H9 (cell line): ENCODE measurements around the gene HMGB4. TPM values are rescaled to one million over a fixed set of nuclear protein-coding genes. Genes with fewer than 3 reads are reported as not detected.

Source experiments
- DNase-seq: peaks from one replicate; pipeline ENCODE4 v3.0.0-alpha.2; 2017
- H2AFZ ChIP-seq: one replicate; pipeline ENCODE4 v1.6.1; 2013; ENCODE audit warnings: mild to moderate bottlenecking, low read length, control low read depth, moderate library complexity
- H2AK5ac ChIP-seq: 2 replicates; pipeline ENCODE4 v1.6.1; 2013; ENCODE audit warnings: low read length, control low read depth, mixed read lengths; ENCODE audit not compliant: insufficient read length
- H2BK120ac ChIP-seq: one replicate; pipeline ENCODE4 v1.6.1; 2013; ENCODE audit warnings: low read depth, mild to moderate bottlenecking, low read length, control low read depth, inconsistent platforms; ENCODE audit not compliant: poor library complexity, severe bottlenecking
- H2BK12ac ChIP-seq: 2 replicates; pipeline ENCODE4 v1.6.1; 2013; ENCODE audit warnings: low read length, control low read depth, mixed read lengths, low read depth; ENCODE audit not compliant: insufficient read length
- H2BK15ac ChIP-seq: 2 replicates; pipeline ENCODE4 v1.6.1; 2013; ENCODE audit warnings: low read depth, low read length, control low read depth
- H2BK20ac ChIP-seq: one replicate; pipeline ENCODE4 v1.6.1; 2013; ENCODE audit warnings: low read depth, mild to moderate bottlenecking, low read length, control low read depth, inconsistent platforms; ENCODE audit not compliant: poor library complexity, severe bottlenecking
- H2BK5ac ChIP-seq: 2 replicates; pipeline ENCODE4 v1.6.1; 2013; ENCODE audit warnings: low read length, control low read depth, mixed read lengths; ENCODE audit not compliant: insufficient read length
- H3K14ac ChIP-seq: 2 replicates; pipeline ENCODE4 v1.6.1; 2013; ENCODE audit warnings: low read length, control low read depth; ENCODE audit not compliant: insufficient read depth
- H3K18ac ChIP-seq: 2 replicates; pipeline ENCODE4 v1.6.1; 2013; ENCODE audit warnings: low read depth, mild to moderate bottlenecking, mixed read lengths, low read length, control low read depth; ENCODE audit not compliant: insufficient read length
- H3K23ac ChIP-seq: 2 replicates; pipeline ENCODE4 v1.6.1; 2013; ENCODE audit warnings: low read length, control low read depth, mixed read lengths, low read depth; ENCODE audit not compliant: insufficient read length
- H3K23me2 ChIP-seq: 2 replicates; pipeline ENCODE4 v1.6.1; 2013; ENCODE audit warnings: low read depth, mild to moderate bottlenecking, mixed read lengths, low read length, control low read depth; ENCODE audit not compliant: insufficient read length, poor library complexity, severe bottlenecking
- H3K27ac ChIP-seq: 2 replicates; pipeline ENCODE4 v1.5.1; 2013; ENCODE audit warnings: low read length, control low read depth, mixed read lengths, low read depth; ENCODE audit not compliant: insufficient read length
- H3K27me3 ChIP-seq: 2 replicates; pipeline ENCODE4 v1.6.1; 2013; ENCODE audit warnings: low read length, control low read depth, inconsistent platforms; ENCODE audit not compliant: insufficient read depth
- H3K4ac ChIP-seq: 2 replicates; pipeline ENCODE4 v1.6.1; 2013; ENCODE audit warnings: low read depth, mild to moderate bottlenecking, control low read depth, inconsistent platforms, low read length, moderate library complexity
- H3K4me1 ChIP-seq: 2 replicates; pipeline ENCODE4 v1.6.1; 2013; ENCODE audit warnings: low read length, control low read depth, inconsistent platforms; ENCODE audit not compliant: insufficient read depth
- H3K4me2 ChIP-seq: 2 replicates; pipeline ENCODE4 v1.6.1; 2013; ENCODE audit warnings: low read length, control low read depth, mixed read lengths; ENCODE audit not compliant: insufficient read length, insufficient read depth
- H3K56ac ChIP-seq: 2 replicates; pipeline ENCODE4 v1.6.1; 2013; ENCODE audit warnings: low read depth, mild to moderate bottlenecking, mixed read lengths, low read length, control low read depth; ENCODE audit not compliant: insufficient read length
- H3K79me1 ChIP-seq: 2 replicates; pipeline ENCODE4 v1.6.1; 2013; ENCODE audit warnings: low read depth, mild to moderate bottlenecking, moderate library complexity, low read length, control low read depth, inconsistent platforms; ENCODE audit not compliant: insufficient read depth, poor library complexity, severe bottlenecking
- H3K79me2 ChIP-seq: 2 replicates; pipeline ENCODE4 v1.6.1; 2013; ENCODE audit warnings: low read length, control low read depth, inconsistent platforms; ENCODE audit not compliant: insufficient read depth
- H3K9ac ChIP-seq: 2 replicates; pipeline ENCODE4 v1.6.1; 2013; ENCODE audit warnings: low read length, control low read depth, mixed read lengths; ENCODE audit not compliant: insufficient read length; ENCODE audit errors: extremely low read depth
- H3K9me3 ChIP-seq: one replicate; pipeline ENCODE4 v1.6.1; 2013; ENCODE audit warnings: low read depth, low read length, inconsistent platforms; ENCODE audit not compliant: control insufficient read depth
- H3T11ph ChIP-seq: one replicate; pipeline ENCODE4 v1.6.1; 2013; ENCODE audit warnings: mild to moderate bottlenecking, low read length, control low read depth, inconsistent platforms
- H4K20me1 ChIP-seq: one replicate; pipeline ENCODE4 v1.6.1; 2013; ENCODE audit not compliant: control insufficient read depth, insufficient read length, insufficient read depth
- H4K5ac ChIP-seq: 2 replicates; pipeline ENCODE4 v1.6.1; 2013; ENCODE audit warnings: low read depth, mild to moderate bottlenecking, mixed read lengths, low read length, control low read depth; ENCODE audit not compliant: insufficient read length
- H4K8ac ChIP-seq: replicated peaks from 2 replicates; pipeline ENCODE4 v1.6.1; 2013; ENCODE audit warnings: low read length, control low read depth, mixed read lengths, low read depth; ENCODE audit not compliant: insufficient read length
- H4K91ac ChIP-seq: 2 replicates; pipeline ENCODE4 v1.6.1; 2013; ENCODE audit warnings: low read depth, mild to moderate bottlenecking, moderate library complexity, mixed read lengths, low read length, control low read depth; ENCODE audit not compliant: insufficient read length
- H3K27ac Mint-ChIP-seq, 3 experiments: 2 replicates in 2 of 3; 3 replicates in 1 of 3; pipeline ENCODE4 v1.8.0; 2020 to 2021; ENCODE audit warnings: mixed read lengths in 3 of 3, mild to moderate bottlenecking in 1 of 3, moderate library complexity in 1 of 3
- H3K27me3 Mint-ChIP-seq: 2 replicates; pipeline ENCODE4 v1.8.0; 2021; ENCODE audit warnings: low read depth, mild to moderate bottlenecking, moderate library complexity, mixed read lengths
- H3K36me3 Mint-ChIP-seq, 3 experiments: 2 replicates in 2 of 3; 3 replicates in 1 of 3; pipeline ENCODE4 v1.8.0; 2020 to 2021; ENCODE audit warnings: low read depth in 3 of 3, mixed read lengths in 3 of 3; ENCODE audit not compliant: insufficient read depth in 1 of 3
- H3K4me1 Mint-ChIP-seq, 2 experiments: 2 replicates each; pipeline ENCODE4 v1.8.0; 2020; ENCODE audit warnings: mixed read lengths in 2 of 2
- H3K4me3 Mint-ChIP-seq, 2 experiments: 2 replicates in 1 of 2; 3 replicates in 1 of 2; pipeline ENCODE4 v1.8.0; 2020 to 2021; ENCODE audit warnings: mild to moderate bottlenecking in 2 of 2, mixed read lengths in 2 of 2, moderate library complexity in 1 of 2
- H3K9me3 Mint-ChIP-seq, 2 experiments: 2 replicates in 1 of 2; 3 replicates in 1 of 2; pipeline ENCODE4 v1.8.0; 2020; ENCODE audit warnings: mild to moderate bottlenecking in 2 of 2, mixed read lengths in 2 of 2, moderate library complexity in 1 of 2
- WGBS: extraction: QIAGEN DNeasy Blood & Tissue Kit; methylation state at CpG from one replicate; pipeline ENCODE4 v1.1.7; 2013; ENCODE audit warnings: missing lambda C conversion rate, low lambda C conversion rate, mixed read lengths; ENCODE audit not compliant: insufficient read length; ENCODE audit errors: extremely low coverage; 5-methylcytosine and 5-hydroxymethylcytosine counted together
- total RNA-seq: library from RNA; stranded (reverse); gene quantifications from 2 replicates; pipeline ENCODE4 v1.2.1, GENCODE V29; 2021
- TF ChIP-seq, protein P1 (sequence below): fragments of 200-600 bp; sonication (generic); conservative IDR thresholded peaks from 3 replicates; pipeline ENCODE4 v1.8.0; 2021; ENCODE audit warnings: antibody characterized with exemption, mild to moderate bottlenecking

HMGB4 gene
- total RNA-seq, 1 experiment from 2014 or later, result not detected

DNA sequence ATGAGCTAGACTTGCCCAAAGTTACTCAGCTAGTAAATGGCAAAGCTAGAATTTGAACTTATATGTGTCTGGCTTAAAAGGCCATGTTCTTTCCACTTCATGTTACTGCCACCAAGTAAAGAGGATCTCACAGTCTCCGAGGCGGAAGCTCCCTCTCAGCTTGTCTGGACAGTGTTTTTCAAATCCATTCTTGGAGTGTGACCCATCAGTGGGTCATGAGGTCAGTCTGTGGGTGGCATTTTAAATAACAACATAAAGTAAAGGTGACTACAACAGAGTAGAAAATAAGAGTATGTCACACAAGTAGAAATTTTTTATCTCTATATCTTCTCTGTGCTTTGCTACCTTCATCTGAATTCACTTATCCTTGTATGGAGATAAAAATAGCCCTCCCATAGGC is 3.2 kb upstream of the HMGB4 start:
- Mint-ChIP-seq H3K9me3 (no peaks in the 10 kb centered on the region), H3K27me3 (no peaks in the 10 kb centered on the region), H3K27ac (no peak overlapping the region), H3K36me3 (no peaks in the 10 kb centered on the region; a peak in 2 of 7 replicates), H3K4me3 (no peak overlapping the region), H3K4me1 (peaks cover 0 to 3% of the 10 kb centered on the region in 2 experiments; a peak in 1 of 4 replicates)
- Histone ChIP-seq H4K20me1 (no peaks in the 10 kb centered on the region), H3K14ac (no peak overlapping the region), H3K23ac (no peak overlapping the region), H3K4me1 (no peaks in the 10 kb centered on the region; the same call in 1 of the 2 replicates), H2AFZ (no peak overlapping the region), H4K5ac (no peak overlapping the region), H2BK20ac (no peak overlapping the region), H3K56ac (no peak overlapping the region), H4K8ac (no peak overlapping the region), H3K4ac (no peak overlapping the region), H3K18ac (no peak overlapping the region), H4K91ac (no peak overlapping the region), H3K23me2 (no peaks in the 10 kb centered on the region), H2AK5ac (no peak overlapping the region), H3K27ac (no peak overlapping the region), H3T11ph (no peak overlapping the region), H2BK120ac (no peak overlapping the region), H3K79me2 (no peaks in the 10 kb centered on the region; the same call in 1 of the 2 replicates), H3K4me2 (no peak overlapping the region), H2BK12ac (no peak overlapping the region), H3K27me3 (no peaks in the 10 kb centered on the region), H3K9me3 (no peaks in the 10 kb centered on the region), H3K79me1 (no peaks in the 10 kb centered on the region), H2BK5ac (no peak overlapping the region), H2BK15ac (no peak overlapping the region), H3K9ac (no peak overlapping the region)
- WGBS, result no CpG with 5 or more reads among the region's 2 CpGs
- TF ChIP-seq, protein P1, sequence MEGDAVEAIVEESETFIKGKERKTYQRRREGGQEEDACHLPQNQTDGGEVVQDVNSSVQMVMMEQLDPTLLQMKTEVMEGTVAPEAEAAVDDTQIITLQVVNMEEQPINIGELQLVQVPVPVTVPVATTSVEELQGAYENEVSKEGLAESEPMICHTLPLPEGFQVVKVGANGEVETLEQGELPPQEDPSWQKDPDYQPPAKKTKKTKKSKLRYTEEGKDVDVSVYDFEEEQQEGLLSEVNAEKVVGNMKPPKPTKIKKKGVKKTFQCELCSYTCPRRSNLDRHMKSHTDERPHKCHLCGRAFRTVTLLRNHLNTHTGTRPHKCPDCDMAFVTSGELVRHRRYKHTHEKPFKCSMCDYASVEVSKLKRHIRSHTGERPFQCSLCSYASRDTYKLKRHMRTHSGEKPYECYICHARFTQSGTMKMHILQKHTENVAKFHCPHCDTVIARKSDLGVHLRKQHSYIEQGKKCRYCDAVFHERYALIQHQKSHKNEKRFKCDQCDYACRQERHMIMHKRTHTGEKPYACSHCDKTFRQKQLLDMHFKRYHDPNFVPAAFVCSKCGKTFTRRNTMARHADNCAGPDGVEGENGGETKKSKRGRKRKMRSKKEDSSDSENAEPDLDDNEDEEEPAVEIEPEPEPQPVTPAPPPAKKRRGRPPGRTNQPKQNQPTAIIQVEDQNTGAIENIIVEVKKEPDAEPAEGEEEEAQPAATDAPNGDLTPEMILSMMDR, result no peak
- no peak for DNase-seq
